Activated CD8-positive, alpha-beta memory T cell treated with anti-CD3 and anti-CD28 coated beads, Interleukin-2, amount 50 U/mL, for 1 hour (primary cell): ENCODE data around the gene WTAP.
A peak's percentile ranks its signal among the peaks of the same experiment; 100 is the strongest.
"Not testable (repeated sequence)": the region's sequence is repeated elsewhere in the genome, so short reads cannot be mapped to it uniquely, and the experiment has no call there.

ENCODE experiments used
- DNase-seq: peaks from one replicate; pipeline ENCODE4 v3.0.0-alpha.2; 2020; ENCODE audit errors: extremely low read depth

Gene WTAP

GRCh38 chr6:159693894-159694545, 33.3 kb upstream of the WTAP start:
- no peak for DNase-seq

GRCh38 chr6:159695984-159696383, 31.3 kb upstream of the WTAP start:
- DNase-seq, result no peak

DNA sequence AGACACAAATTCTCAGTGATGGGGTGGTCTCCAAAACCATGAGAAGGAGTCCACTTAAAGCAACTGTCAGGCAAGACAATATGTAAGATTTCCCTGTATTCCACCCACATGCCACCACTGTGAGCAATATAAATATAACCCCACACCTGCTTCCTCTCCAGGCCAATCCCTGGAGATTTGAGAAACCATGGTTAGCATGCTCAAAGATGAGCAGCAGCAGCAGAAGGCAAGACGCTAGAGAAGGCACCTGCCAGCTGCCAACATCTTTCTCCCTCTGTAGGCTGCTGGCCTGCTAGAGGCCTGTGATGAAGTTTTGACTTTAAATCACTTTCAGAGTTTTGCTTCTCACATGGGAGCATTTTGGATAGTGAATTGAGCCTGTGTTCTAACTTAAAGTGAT, 26.3 kb upstream of the WTAP start:
- DNase-seq, result no peak

DNA sequence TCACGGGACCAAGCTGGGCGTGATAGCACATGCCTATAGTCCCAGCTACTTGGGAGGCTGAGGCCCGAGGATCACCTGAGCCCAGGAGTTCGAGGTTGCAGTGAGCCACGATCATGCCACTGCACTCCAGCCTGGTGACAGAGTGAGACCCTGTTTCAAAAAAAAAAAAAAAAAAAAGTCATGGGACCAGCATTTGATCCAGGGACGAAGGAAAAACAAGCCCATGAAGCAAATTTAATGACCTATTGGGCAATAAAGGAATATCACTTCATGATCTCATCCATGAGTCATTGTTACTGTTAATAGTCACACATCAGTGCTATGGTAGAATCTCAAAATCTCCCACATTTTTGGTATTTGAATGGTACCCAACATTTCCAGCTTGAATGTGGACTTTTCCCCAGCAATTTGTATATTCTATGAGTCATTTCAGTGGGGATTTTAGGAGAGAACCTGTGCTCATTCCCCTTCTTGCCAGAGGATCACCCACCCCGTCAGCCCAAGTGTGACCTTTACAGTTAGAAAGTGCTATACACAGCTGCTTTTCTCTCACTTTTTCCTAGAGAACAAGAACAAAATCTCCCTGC, 25.8 kb upstream of the WTAP start:
- no peak for DNase-seq

DNA sequence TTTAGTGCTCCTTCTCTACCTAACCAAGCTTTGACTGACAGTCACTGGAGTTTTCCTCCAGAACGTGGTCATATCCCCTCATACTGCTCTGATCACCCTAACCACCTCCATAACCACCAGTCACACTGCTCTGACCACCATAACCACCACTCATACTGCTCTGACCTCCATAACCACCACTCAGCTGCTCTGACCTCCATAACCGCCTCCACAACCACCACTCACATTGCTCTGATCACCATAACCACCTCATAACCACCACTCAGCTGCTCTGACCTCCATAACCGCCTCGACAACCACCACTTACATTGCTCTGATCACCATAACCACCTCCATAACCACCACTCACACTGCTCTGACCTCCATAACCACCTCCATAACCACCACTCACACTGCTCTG, 16.7 kb upstream of the WTAP start:
- DNase-seq, result not testable (repeated sequence)

GRCh38 chr6:159712389-159712788, 14.9 kb upstream of the WTAP start:
- DNase-seq, result not testable (repeated sequence)

GRCh38 chr6:159713984-159714383, 13.3 kb upstream of the WTAP start:
- DNase-seq, result no peak

DNA sequence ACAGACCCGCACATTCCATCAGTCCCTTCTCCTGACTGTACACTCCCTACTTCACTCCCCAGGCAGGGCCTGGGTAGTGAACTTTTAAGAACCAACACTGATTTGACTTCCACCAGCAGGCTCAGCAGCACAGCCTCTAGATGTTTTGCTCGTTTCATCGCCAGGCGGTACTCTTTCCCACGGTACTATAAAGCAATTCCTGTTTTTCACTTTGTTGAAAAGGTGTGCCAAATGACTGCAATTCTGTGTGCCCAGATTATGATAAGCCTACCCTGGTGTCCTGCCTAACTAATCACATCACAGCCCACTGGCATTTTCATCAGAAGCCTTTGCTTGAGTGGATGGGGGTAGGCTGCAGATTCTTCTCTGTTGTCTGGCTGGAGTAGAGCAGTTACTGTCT, 12.9 kb upstream of the WTAP start:
- no peak for DNase-seq

DNA sequence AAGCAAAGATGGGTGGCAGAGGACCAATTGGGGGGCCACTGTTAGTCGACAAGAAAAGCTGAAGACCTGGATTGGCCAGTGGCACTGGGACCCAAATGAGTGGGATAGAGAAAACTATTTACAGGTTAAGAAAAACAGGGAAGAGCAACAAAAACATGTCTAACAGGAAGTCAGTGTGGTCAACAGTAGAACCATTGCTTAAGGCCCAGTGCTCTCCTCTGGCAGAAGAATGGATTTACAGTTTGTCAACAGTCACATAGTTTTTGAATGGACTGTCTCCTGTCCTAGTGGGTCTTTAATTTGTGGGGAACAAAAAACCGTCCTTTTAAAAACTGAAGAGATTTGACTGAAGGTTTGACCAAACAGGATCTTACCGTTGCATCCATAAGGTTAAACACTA, 12.1 kb upstream of the WTAP start:
- DNase-seq, result no peak

GRCh38 chr6:159715605-159716004, 11.7 kb upstream of the WTAP start:
- DNase-seq, result no peak

DNA sequence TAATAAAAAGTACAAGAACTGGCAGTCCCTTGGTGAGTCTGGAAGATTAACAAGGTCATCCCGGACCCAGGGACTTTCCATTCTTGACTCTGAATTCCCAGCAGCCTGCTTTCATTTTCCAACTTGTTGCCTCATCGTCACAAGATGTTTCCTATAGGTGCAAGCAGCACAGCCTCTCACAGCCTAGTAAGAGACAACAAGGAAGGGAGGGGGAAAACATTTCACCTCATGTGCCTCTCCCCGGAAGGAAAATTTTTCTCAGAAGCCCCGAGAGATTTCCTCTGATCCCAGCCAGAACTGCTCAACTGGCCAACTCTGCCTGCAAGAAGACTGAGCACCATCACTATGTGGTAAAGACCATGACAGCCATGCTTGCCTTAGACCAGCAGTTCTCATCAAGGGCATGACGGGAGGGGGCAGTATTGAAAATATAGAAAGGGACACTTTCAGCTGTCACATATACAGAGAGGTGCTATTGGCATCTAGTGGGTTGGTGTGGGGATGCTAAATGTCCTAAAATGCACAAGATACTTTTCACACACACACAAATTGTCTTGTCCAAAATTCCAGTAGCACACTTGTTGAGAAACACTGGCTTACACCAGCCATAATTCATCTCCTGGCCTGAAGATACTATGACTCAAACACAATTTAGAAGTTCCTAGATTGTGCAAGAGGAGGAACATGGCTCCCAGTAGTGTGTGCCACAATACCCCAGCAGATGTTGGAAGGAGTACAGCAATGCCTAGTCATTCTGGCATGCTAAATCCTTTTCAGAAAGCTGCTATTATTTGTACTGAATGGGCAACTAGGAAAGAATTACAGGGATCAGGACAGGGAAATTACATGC, 10.8 kb upstream of the WTAP start:
- no peak for DNase-seq

- no peak for DNase-seq
Observed at GRCh38 chr6:159718634-159719033, 8.7 kb upstream of the WTAP start.

GRCh38 chr6:159719287-159719686, 8.0 kb upstream of the WTAP start:
- DNase-seq, result no peak

DNA sequence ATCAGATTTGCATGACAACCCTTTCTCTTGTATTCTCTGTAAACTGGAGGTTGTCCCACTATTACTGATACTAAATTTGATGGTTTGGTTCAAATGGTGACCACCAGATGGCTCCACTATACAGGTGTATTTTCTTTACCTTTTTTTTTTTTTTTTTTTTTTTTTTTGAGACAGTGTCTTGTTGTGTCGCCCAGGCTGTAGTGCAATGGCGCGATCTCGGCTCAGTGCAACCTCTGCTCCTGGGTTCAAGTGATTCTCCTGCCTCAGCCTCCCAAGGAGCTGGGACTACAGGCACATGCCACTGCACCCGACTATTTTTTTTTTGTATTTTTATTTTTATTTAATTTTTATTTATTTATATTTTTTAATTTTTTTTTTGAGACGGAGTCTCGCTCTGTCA, 6.6 kb upstream of the WTAP start:
- DNase-seq, result peak; percentile 26

DNA sequence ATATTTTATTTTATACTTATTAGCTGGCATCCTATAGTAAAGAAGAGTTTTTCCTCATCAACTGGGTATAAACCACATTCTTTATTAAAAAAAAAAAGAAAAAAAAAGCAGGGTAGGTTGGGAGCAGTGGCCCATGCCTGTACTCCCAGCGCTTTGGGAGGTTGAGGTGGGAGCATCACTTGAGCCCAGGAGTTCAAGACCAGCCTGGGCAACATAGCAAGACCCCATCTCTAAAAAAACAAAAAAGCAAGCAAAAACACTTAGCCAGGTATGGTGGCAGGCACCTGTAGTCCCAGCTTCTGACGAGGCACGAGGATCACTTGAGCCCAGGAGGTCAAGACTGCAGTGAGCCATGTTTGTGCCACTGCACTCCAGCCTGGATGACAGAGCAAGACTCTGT, 5.3 kb upstream of the WTAP start:
- DNase-seq, result not testable (repeated sequence)

DNA sequence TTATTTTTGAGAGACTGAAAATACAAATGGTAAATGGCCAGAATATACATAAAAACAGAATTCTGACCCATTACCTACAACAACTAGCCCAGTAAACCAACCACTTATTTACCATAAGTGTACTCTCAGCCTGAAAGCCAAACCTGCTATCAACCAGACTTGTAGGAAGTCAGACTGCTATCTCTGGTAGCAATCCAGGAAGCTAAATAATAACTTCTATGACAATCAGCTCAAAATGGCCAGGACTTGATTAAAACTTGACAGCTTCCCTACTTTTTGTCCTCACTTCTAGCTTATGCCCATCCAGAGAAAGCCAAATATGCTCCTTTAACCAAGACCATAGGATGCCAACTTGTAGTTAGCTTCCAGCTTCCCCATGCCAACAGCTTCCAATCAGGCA, 4.7 kb upstream of the WTAP start:
- DNase-seq, result no peak

GRCh38 chr6:159723259-159723658, 4.0 kb upstream of the WTAP start:
- DNase-seq, result no peak

GRCh38 chr6:159724778-159725177, 2.5 kb upstream of the WTAP start:
- DNase-seq, result no peak

DNA sequence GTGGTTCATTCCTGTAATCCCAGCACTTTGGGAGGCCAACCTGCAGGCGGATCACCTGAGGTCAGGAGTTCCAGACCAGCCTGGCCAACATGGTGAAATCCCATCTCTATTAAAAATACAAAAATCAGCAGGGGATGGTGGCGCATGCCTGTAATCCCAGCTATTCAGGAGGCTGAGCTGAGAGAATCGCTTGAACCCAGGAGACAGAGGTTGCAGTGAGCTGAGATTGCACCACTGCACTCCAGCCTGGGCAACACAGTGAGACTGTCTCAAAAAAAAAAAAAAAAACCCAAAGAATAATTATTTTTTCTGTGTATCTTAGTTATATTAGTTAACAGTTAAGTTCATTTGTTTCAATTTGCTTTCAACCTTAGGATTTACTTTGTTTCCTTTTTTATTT, 2.1 kb upstream of the WTAP start:
- DNase-seq, result not testable (repeated sequence)

- no peak for DNase-seq
Observed at GRCh38 chr6:159726255-159726917, 920 bp upstream of the WTAP start.

GRCh38 chr6:159727717-159728445, 575 bp downstream of the WTAP start:
- no peak for DNase-seq

- DNase-seq, result no peak
Observed at GRCh38 chr6:159728531-159728964, 1.2 kb downstream of the WTAP start.
